Mesenchymal stem cell (in vitro differentiated cells and primary cell): ENCODE results near the gene VPS45. TPM values are rescaled to one million over a fixed set of nuclear protein-coding genes. Genes with fewer than 3 reads are reported as not detected.
A peak's percentile ranks its signal among the peaks of the same experiment; 100 is the strongest.

Source experiments
- DNase-seq: peaks from one replicate; pipeline ENCODE4 v3.0.0-alpha.2; 2013
- H2AFZ ChIP-seq: one replicate; pipeline ENCODE4 v1.6.1; 2013; ENCODE audit warnings: low read depth, mild to moderate bottlenecking, control low read depth, inconsistent platforms, low read length, moderate library complexity
- H2AK5ac ChIP-seq: 2 replicates; pipeline ENCODE4 v1.6.1; 2013; ENCODE audit warnings: low read length, moderate library complexity, mild to moderate bottlenecking, inconsistent platforms; ENCODE audit not compliant: severe bottlenecking
- H2BK120ac ChIP-seq: one replicate; pipeline ENCODE4 v1.6.1; 2013; ENCODE audit warnings: low read depth, mild to moderate bottlenecking, inconsistent platforms, low read length, moderate library complexity
- H2BK12ac ChIP-seq, 2 experiments: one replicate each; pipeline ENCODE4 v1.6.1; 2013; ENCODE audit warnings: inconsistent platforms in 2 of 2, low read length in 2 of 2, mild to moderate bottlenecking in 2 of 2, moderate library complexity in 2 of 2, control low read depth in 1 of 2
- H2BK15ac ChIP-seq: one replicate; pipeline ENCODE4 v1.6.1; 2013; ENCODE audit warnings: mild to moderate bottlenecking, low read depth, inconsistent platforms; ENCODE audit not compliant: poor library complexity, severe bottlenecking
- H2BK5ac ChIP-seq: 2 replicates; pipeline ENCODE4 v1.6.1; 2013; ENCODE audit warnings: low read depth, mild to moderate bottlenecking, low read length, control low read depth, inconsistent platforms; ENCODE audit not compliant: poor library complexity, severe bottlenecking
- H3K14ac ChIP-seq, 2 experiments: one replicate each; pipeline ENCODE4 v1.6.1; 2013; ENCODE audit warnings: inconsistent platforms in 2 of 2, low read length in 2 of 2, control low read depth in 1 of 2, mild to moderate bottlenecking in 1 of 2, moderate library complexity in 1 of 2
- H3K18ac ChIP-seq, 2 experiments: one replicate each; pipeline ENCODE4 v1.6.1; 2013; ENCODE audit warnings: inconsistent platforms in 2 of 2, low read length in 2 of 2, control low read depth in 1 of 2, low read depth in 1 of 2, mild to moderate bottlenecking in 1 of 2
- H3K23ac ChIP-seq, 2 experiments: one replicate each; pipeline ENCODE4 v1.6.1; 2013; ENCODE audit warnings: inconsistent platforms in 2 of 2, low read length in 2 of 2, mild to moderate bottlenecking in 2 of 2, moderate library complexity in 2 of 2, control low read depth in 1 of 2
- H3K27ac ChIP-seq: 2 replicates; pipeline ENCODE4 v1.5.1; 2013; ENCODE audit warnings: mild to moderate bottlenecking, moderate library complexity, low read length, control low read depth, inconsistent platforms; ENCODE audit not compliant: poor library complexity, severe bottlenecking
- H3K27me3 ChIP-seq, 2 experiments: 2 replicates each; pipeline versions ENCODE4 v1.6.1 to v1.7.0; 2013; ENCODE audit warnings: low read length in 2 of 2, mild to moderate bottlenecking in 2 of 2, moderate library complexity in 2 of 2, control low read depth in 1 of 2, inconsistent platforms in 1 of 2; ENCODE audit not compliant: control insufficient read depth in 1 of 2, insufficient read depth in 1 of 2
- H3K36me3 ChIP-seq, 2 experiments: 2 replicates each; pipeline versions ENCODE4 v1.6.1 to v1.7.0; 2013; ENCODE audit warnings: low read length in 2 of 2, control low read depth in 1 of 2, inconsistent platforms in 1 of 2, low read depth in 1 of 2, mild to moderate bottlenecking in 1 of 2; ENCODE audit not compliant: insufficient read depth in 2 of 2, control insufficient read depth in 1 of 2
- H3K4ac ChIP-seq, 2 experiments: one replicate each; pipeline ENCODE4 v1.6.1; 2013; ENCODE audit warnings: inconsistent platforms in 2 of 2, low read length in 2 of 2, mild to moderate bottlenecking in 2 of 2, moderate library complexity in 2 of 2, control low read depth in 1 of 2, low read depth in 1 of 2
- H3K4me1 ChIP-seq: 2 replicates; pipeline ENCODE4 v1.6.1; 2013; ENCODE audit warnings: low read depth, low read length, control low read depth; ENCODE audit not compliant: control insufficient read depth, insufficient read depth
- H3K4me2 ChIP-seq: 2 replicates; pipeline ENCODE4 v1.6.1; 2013; ENCODE audit warnings: low read length, mild to moderate bottlenecking, inconsistent platforms; ENCODE audit not compliant: poor library complexity, severe bottlenecking
- H3K4me3 ChIP-seq, 2 experiments: 2 replicates each; pipeline versions ENCODE4 v1.5.1 to v1.7.0; 2013; ENCODE audit warnings: low read length in 2 of 2, mild to moderate bottlenecking in 2 of 2, control low read depth in 1 of 2, low read depth in 1 of 2; ENCODE audit not compliant: insufficient read depth in 1 of 2
- H3K79me1 ChIP-seq: replicated peaks from 2 replicates; pipeline ENCODE4 v1.6.1; 2013; ENCODE audit warnings: mild to moderate bottlenecking, control low read depth, low read length, inconsistent platforms; ENCODE audit not compliant: poor library complexity, severe bottlenecking
- H3K9ac ChIP-seq: 2 replicates; pipeline ENCODE4 v1.7.0; 2013; ENCODE audit warnings: mild to moderate bottlenecking, low read length, moderate library complexity
- H3K9me3 ChIP-seq: 2 replicates; pipeline ENCODE4 v1.7.0; 2013; ENCODE audit warnings: mild to moderate bottlenecking, low read length; ENCODE audit not compliant: control insufficient read depth
- H4K8ac ChIP-seq: one replicate; pipeline ENCODE4 v1.6.1; 2013; ENCODE audit warnings: inconsistent platforms, mild to moderate bottlenecking, low read length, moderate library complexity
- H4K91ac ChIP-seq: one replicate; pipeline ENCODE4 v1.6.1; 2013; ENCODE audit warnings: mild to moderate bottlenecking, low read length, inconsistent platforms
- WGBS: methylation state at CpG from one replicate; pipeline ENCODE4 v1.1.7; 2013; ENCODE audit warnings: mixed read lengths; 5-methylcytosine and 5-hydroxymethylcytosine counted together
- polyA plus RNA-seq, 2 experiments: library from polyadenylated mRNA; stranded (reverse); fragments of 200-250 nt; gene quantifications; one replicate each; pipeline ENCODE4 v1.2.3, GENCODE V29; 2013

The VPS45 gene, protein sequence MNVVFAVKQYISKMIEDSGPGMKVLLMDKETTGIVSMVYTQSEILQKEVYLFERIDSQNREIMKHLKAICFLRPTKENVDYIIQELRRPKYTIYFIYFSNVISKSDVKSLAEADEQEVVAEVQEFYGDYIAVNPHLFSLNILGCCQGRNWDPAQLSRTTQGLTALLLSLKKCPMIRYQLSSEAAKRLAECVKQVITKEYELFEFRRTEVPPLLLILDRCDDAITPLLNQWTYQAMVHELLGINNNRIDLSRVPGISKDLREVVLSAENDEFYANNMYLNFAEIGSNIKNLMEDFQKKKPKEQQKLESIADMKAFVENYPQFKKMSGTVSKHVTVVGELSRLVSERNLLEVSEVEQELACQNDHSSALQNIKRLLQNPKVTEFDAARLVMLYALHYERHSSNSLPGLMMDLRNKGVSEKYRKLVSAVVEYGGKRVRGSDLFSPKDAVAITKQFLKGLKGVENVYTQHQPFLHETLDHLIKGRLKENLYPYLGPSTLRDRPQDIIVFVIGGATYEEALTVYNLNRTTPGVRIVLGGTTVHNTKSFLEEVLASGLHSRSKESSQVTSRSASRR
- polyA plus RNA-seq (2013, experiment 1 of 2) = 23.9 TPM
- polyA plus RNA-seq (2013, experiment 2 of 2) = 24.6 TPM

DNA sequence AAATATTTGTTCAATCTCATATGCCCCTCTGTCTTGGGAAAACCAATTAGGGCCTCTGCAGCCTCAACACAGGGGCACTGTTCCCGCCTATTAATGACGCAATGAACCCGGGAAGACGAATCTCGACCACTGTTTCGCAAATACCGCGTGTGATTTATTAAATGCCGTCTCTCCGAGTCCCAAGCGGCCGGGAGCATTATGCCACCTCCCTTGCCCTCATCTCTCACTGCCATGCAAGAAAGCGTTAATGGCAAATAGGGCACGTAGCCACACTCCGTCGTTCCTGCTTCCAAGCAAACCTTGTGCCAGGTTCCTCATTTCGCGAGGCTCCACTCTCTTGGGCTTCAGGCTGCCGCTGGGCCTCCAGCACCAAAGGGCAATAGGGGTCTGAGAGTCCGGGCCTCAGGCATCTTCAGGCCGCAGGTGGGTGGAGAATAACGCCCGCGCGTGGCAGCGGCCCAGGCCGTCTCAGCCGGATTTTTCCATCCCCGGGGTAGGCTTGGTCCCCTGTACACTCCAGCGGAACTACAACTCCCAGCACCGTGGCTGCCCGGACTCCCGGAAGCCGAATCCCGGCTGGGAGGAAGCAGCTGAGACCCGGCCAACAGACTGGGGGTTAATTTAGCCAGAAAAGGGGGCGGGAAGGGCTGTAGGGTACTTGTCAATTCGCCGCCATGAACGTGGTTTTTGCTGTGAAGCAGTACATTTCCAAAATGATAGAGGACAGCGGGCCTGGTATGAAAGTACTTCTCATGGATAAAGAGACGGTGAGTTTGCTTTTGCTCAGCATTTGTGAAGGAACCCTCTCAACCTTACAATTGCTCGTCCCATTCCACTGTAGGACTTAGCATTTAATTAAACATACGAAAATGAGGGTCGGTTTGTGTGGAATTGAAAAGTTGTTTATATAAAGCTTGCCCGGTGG, at the start of gene VPS45:
TSS of gene VPS45 (plus strand) at position 593 of the 925 bp plus-strand sequence. CDS start at position 675, 82 bp downstream.
- Histone ChIP-seq H4K8ac (peak within 1 kb of the TSS; percentile 63), H3K4me3 (peak within 1 kb of the TSS; percentile 67 to 89), H2BK15ac (peak within 1 kb of the TSS; percentile 90), H3K79me1 (peaks cover 4% of the 10 kb centered on the region), H3K4me2 (peak within 1 kb of the TSS; percentile 67), H2BK120ac (peak within 1 kb of the TSS; percentile 93), H3K4me1 (no peaks in the 10 kb centered on the region), H3K14ac (peak within 1 kb of the TSS in 1 of 2 experiments; percentile 57), H2AFZ (peak within 1 kb of the TSS; percentile 84), H2BK12ac (no peak within 1 kb of the TSS), H3K4ac (peak within 1 kb of the TSS; percentile 29 to 44), H3K27me3 (no peaks in the 10 kb centered on the region), H3K36me3 (peaks cover 2 to 20% of the 10 kb centered on the region in 2 experiments), H3K27ac (peak within 1 kb of the TSS; percentile 88), H4K91ac (peak within 1 kb of the TSS; percentile 83), H2BK5ac (no peak within 1 kb of the TSS), H2AK5ac (no peak within 1 kb of the TSS), H3K23ac (no peak within 1 kb of the TSS), H3K9me3 (no peaks in the 10 kb centered on the region), H3K9ac (peak within 1 kb of the TSS; percentile 97), H3K18ac (peak within 1 kb of the TSS; percentile 87 to 98)
- DNase-seq = peak; percentile 96
- whole genome bisulfite sequencing = under 1% methylated on average over 43 of the region's 46 CpGs

DNA sequence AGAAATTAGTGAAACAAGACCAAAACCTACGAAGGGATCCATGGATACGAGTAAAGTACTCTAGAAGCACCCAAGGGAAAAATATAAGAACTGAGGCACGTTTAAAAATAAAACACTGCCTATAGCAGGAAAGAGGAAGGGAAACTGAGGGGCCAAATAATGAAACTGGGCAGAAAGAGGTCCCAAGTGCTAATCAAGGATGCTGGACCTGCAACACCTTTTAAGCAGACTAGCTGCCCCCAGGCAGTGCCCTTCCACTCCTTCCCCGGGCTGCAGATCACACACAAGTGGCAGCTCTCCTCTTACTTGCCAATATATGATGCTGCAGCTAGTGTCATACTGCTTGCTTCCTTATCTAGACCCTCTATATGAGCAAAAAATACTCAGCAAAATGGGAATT, 49.4 kb upstream of the VPS45 start:
- 97% methylated on average over 4 of the region's 4 CpGs for WGBS
- H3K4me2 ChIP-seq = no peak overlapping the region
- H3K4me3 ChIP-seq = no peak overlapping the region
- no peak overlapping the region for H2AK5ac ChIP-seq
- H3K4ac ChIP-seq = no peak overlapping the region
- H2AFZ ChIP-seq = no peak overlapping the region
- no peaks in the 10 kb centered on the region for H3K9me3 ChIP-seq
- H3K79me1 ChIP-seq = no peaks in the 10 kb centered on the region
- no peak for DNase-seq
- no peaks in the 10 kb centered on the region for H3K27me3 ChIP-seq
- H2BK12ac ChIP-seq = no peak overlapping the region
- H2BK120ac ChIP-seq = no peak overlapping the region
- no peak overlapping the region for H3K27ac ChIP-seq
- no peak overlapping the region for H3K14ac ChIP-seq
- H2BK5ac ChIP-seq = no peak overlapping the region
- no peak overlapping the region for H2BK15ac ChIP-seq
- H4K8ac ChIP-seq = no peak overlapping the region
- no peaks in the 10 kb centered on the region for H3K36me3 ChIP-seq
- peaks cover 3% of the 10 kb centered on the region for H3K4me1 ChIP-seq
- H3K23ac ChIP-seq = no peak overlapping the region
- H3K18ac ChIP-seq = no peak overlapping the region
- no peak overlapping the region for H3K9ac ChIP-seq
- no peak overlapping the region for H4K91ac ChIP-seq

DNA sequence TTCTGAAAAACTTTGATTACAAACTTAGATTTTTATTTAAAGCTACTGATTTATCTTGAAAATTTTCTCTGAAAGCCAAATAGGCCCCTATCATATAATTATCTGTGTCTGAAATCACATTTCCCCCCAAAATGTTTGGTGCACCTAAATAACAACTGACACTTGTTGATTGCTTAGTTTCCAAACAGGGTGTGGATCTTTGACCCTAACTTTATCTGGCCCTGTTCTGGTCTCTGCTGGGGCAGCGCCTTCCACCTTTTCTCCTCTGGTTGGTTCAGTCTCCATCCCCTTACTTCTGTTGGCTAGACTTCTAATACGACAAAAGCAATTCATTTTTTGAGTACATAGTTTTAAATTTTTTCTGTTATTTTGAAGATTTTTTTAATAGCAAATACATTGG, 46.9 kb upstream of the VPS45 start:
- no peak overlapping the region for H3K14ac ChIP-seq
- H3K27ac ChIP-seq = no peak overlapping the region
- no peak overlapping the region for H3K9ac ChIP-seq
- H3K23ac ChIP-seq = no peak overlapping the region
- DNase-seq = no peak
- H3K18ac ChIP-seq = no peak overlapping the region
- no peak overlapping the region for H4K91ac ChIP-seq
- H2AK5ac ChIP-seq = no peak overlapping the region
- H3K4me2 ChIP-seq = peak overlapping the region; percentile 30
- no peaks in the 10 kb centered on the region for H3K27me3 ChIP-seq
- no peak overlapping the region for H4K8ac ChIP-seq
- peaks cover 3% of the 10 kb centered on the region for H3K4me1 ChIP-seq
- H3K9me3 ChIP-seq = no peaks in the 10 kb centered on the region
- no peaks in the 10 kb centered on the region for H3K79me1 ChIP-seq
- H3K4me3 ChIP-seq = no peak overlapping the region
- H2BK15ac ChIP-seq = no peak overlapping the region
- 88% methylated on average over 1 of the region's 2 CpGs for WGBS
- no peak overlapping the region for H2BK12ac ChIP-seq
- no peaks in the 10 kb centered on the region for H3K36me3 ChIP-seq
- no peak overlapping the region for H3K4ac ChIP-seq
- no peak overlapping the region for H2AFZ ChIP-seq
- H2BK5ac ChIP-seq = no peak overlapping the region
- H2BK120ac ChIP-seq = no peak overlapping the region
